Measurements from ENCODE around the gene MLANA. TPM values are rescaled to one million over a fixed set of nuclear protein-coding genes. Genes with fewer than 3 reads are reported as not detected.

MLANA gene
- total and polyA plus RNA-seq, 11 donors = not detected

DNA sequence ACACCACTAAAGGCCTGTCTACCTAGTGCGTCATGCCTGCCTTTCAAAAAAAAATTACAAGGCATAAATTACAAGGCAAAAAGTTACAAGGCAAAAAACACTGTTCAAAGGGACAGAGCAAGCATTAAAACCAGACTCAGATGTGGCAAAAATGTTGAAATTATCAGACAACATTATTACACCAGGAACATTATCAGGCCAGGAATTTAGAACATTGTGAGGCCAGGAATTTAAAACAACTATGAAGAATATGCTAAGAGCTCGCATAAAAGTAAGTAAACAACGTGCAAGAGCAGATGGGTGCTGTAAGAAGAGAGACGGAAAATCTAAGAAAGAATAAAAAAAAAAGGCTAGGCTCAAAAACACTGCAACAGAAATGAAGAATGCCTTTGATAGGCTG lies 18.2 kb upstream of the MLANA start:
- 70 to 89% (median 78%) methylated on average over 4 of the region's 4 CpGs for WGBS, 4 donors
- Histone ChIP-seq H3K27me3 (no peaks in the 10 kb centered on the region), H3K4me3 (no peak overlapping the region), H3K27ac (no peak overlapping the region), H3K9me3 (no peaks in the 10 kb centered on the region), H3K36me3 (no peaks in the 10 kb centered on the region), H3K4me1 (no peaks in the 10 kb centered on the region)
- ATAC-seq (no peak), DNase-seq (no peak)
- intact Hi-C loops (cut with DNase I) = loop anchor here in 1 of 10 donors (10.0 kb wide), 1 partner anchor 62 kb away; no protein-coding TSS in a partner anchor
- TF ChIP-seq, protein P1, sequence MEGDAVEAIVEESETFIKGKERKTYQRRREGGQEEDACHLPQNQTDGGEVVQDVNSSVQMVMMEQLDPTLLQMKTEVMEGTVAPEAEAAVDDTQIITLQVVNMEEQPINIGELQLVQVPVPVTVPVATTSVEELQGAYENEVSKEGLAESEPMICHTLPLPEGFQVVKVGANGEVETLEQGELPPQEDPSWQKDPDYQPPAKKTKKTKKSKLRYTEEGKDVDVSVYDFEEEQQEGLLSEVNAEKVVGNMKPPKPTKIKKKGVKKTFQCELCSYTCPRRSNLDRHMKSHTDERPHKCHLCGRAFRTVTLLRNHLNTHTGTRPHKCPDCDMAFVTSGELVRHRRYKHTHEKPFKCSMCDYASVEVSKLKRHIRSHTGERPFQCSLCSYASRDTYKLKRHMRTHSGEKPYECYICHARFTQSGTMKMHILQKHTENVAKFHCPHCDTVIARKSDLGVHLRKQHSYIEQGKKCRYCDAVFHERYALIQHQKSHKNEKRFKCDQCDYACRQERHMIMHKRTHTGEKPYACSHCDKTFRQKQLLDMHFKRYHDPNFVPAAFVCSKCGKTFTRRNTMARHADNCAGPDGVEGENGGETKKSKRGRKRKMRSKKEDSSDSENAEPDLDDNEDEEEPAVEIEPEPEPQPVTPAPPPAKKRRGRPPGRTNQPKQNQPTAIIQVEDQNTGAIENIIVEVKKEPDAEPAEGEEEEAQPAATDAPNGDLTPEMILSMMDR (IDR thresholded peaks at IDR 0.05) = no peak
- no peak for TF ChIP-seq POLR2A (IDR thresholded peaks at IDR 0.05)

GRCh38 chr9:5873439-5873838 lies 17.2 kb upstream of the MLANA start:
- 91 to 96% (median 93%) methylated on average over 5 of the region's 5 CpGs for whole genome bisulfite sequencing, 4 donors
- Histone ChIP-seq H3K9me3 (no peaks in the 10 kb centered on the region), H3K36me3 (no peaks in the 10 kb centered on the region), H3K4me1 (no peaks in the 10 kb centered on the region), H3K27me3 (no peaks in the 10 kb centered on the region), H3K27ac (no peak overlapping the region), H3K4me3 (no peak overlapping the region)
- intact Hi-C loops (cut with DNase I) = loop anchor here in 1 of 10 donors (10.0 kb wide), 1 partner anchor 61 kb away; no protein-coding TSS in a partner anchor
- TF ChIP-seq POLR2A (IDR thresholded peaks at IDR 0.05) = no peak
- TF ChIP-seq, protein P1 (IDR thresholded peaks at IDR 0.05) = no peak
- ATAC-seq (no peak), DNase-seq (no peak)

DNA sequence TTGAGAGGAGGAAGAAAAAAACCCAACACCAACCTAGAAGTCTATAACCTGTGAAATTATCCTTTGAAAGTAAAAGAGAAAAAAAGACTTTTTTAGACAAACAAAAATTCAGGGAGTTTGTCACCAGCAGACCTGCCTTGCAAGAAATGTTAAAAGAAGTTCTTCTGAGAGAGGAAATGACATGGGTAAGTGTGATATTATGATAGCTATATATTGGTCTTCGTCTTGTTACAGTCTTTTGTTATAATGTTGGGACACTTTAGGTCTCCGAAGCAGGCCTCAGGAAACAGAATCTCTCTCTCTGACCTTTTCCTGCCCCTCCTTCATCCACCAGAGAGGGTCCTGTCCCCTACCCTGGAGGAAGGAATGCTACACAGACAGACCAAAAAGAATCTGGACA lies 16.6 kb upstream of the MLANA start:
- Histone ChIP-seq H3K9me3 (no peaks in the 10 kb centered on the region), H3K4me3 (no peak overlapping the region), H3K4me1 (no peaks in the 10 kb centered on the region), H3K36me3 (no peaks in the 10 kb centered on the region), H3K27ac (no peak overlapping the region), H3K27me3 (no peaks in the 10 kb centered on the region)
- no peak for TF ChIP-seq POLR2A (IDR thresholded peaks at IDR 0.05)
- DNase-seq (no peak), ATAC-seq (no peak)
- intact Hi-C loops (cut with DNase I) = loop anchor here in 1 of 10 donors (10.0 kb wide), 1 partner anchor 61 kb away; no protein-coding TSS in a partner anchor
- 82 to 87% (median 84%) methylated on average over 2 of the region's 2 CpGs for WGBS, 4 donors

GRCh38 chr9:5876026-5876425 lies 14.7 kb upstream of the MLANA start:
- Histone ChIP-seq H3K27ac (no peak overlapping the region), H3K4me3 (no peak overlapping the region), H3K36me3 (no peaks in the 10 kb centered on the region), H3K4me1 (no peaks in the 10 kb centered on the region), H3K9me3 (no peaks in the 10 kb centered on the region), H3K27me3 (no peaks in the 10 kb centered on the region)
- ATAC-seq = no peak
- TF ChIP-seq, protein P1 (IDR thresholded peaks at IDR 0.05) = no peak
- no peak for TF ChIP-seq POLR2A (IDR thresholded peaks at IDR 0.05)
- no peak for DNase-seq
- intact Hi-C loops (cut with DNase I) = loop anchor here in 1 of 10 donors (10.0 kb wide), 1 partner anchor 59 kb away; no protein-coding TSS in a partner anchor
- 60 to 71% (median 67%) methylated on average over 1 of the region's 1 CpG for WGBS, 4 donors

DNA sequence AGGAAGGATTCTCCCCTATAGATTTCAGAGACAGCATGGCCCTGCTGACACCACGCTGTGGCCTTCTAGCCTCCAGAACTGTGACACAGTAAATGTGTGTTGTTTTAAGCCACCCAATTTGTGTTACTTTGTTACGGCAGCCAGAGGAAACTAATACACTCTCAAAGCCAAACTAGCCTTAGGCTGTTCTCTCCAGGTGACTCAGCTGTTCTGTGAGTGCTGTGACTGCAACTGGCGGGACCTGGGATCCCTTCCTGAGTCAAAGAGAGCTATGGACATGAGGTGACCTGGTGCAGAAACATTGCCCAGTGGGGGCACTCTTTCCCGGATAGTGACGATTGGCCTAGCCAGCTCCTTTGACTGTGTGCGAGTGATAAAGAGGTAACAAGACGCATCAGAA lies 14.0 kb upstream of the MLANA start:
- no peaks in the 10 kb centered on the region for H3K27me3 ChIP-seq
- DNase-seq = no peak
- H3K4me3 ChIP-seq = no peak overlapping the region
- H3K4me1 ChIP-seq = no peaks in the 10 kb centered on the region
- no peak for TF ChIP-seq POLR2A (IDR thresholded peaks at IDR 0.05)
- TF ChIP-seq, protein P1 (IDR thresholded peaks at IDR 0.05) = no peak
- 89 to 96% (median 91%) methylated on average over 7 of the region's 7 CpGs for WGBS, 4 donors
- intact Hi-C loops (cut with DNase I) = loop anchor here in 1 of 10 donors (10.0 kb wide), 1 partner anchor 58 kb away; no protein-coding TSS in a partner anchor
- H3K9me3 ChIP-seq = no peaks in the 10 kb centered on the region
- no peaks in the 10 kb centered on the region for H3K36me3 ChIP-seq
- ATAC-seq = no peak
- H3K27ac ChIP-seq = no peak overlapping the region

All from heart left ventricle (tissue), 16 donors.